AG09319 (cell line): Measurements from ENCODE around the gene RBM14.

ENCODE experiments used
- DNase-seq: peaks from one replicate; pipeline ENCODE4 v3.0.0-alpha.2; 2010; ENCODE audit warnings: low read depth; ENCODE audit errors: extremely low read depth
- TF ChIP-seq, protein P1 (sequence below): IDR thresholded peaks from 2 replicates; pipeline ENCODE4 v1.5.1; 2011; ENCODE audit warnings: low read depth, mild to moderate bottlenecking, inconsistent platforms, low read length, moderate library complexity

The RBM14 gene

DNA sequence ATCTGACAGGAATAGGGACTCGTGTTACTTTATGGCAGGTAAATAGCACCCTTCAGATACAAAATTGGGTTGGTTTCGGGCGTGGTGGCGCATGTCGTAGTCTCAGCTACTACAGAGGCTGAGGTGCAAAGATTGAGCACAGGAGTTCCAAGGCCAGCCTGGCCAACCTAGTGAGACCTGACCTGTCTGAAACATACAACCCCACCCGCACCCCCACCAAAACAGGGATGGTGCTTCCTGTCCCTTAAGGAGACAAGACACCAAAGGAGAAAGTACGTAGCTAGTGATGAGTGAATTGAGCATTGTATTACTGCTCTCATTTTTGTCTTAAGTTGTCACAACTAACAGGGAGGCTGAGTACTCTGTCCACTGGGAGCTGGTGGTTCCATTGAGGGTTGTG is 36.2 kb downstream of the RBM14 start:
- TF ChIP-seq, protein P1, sequence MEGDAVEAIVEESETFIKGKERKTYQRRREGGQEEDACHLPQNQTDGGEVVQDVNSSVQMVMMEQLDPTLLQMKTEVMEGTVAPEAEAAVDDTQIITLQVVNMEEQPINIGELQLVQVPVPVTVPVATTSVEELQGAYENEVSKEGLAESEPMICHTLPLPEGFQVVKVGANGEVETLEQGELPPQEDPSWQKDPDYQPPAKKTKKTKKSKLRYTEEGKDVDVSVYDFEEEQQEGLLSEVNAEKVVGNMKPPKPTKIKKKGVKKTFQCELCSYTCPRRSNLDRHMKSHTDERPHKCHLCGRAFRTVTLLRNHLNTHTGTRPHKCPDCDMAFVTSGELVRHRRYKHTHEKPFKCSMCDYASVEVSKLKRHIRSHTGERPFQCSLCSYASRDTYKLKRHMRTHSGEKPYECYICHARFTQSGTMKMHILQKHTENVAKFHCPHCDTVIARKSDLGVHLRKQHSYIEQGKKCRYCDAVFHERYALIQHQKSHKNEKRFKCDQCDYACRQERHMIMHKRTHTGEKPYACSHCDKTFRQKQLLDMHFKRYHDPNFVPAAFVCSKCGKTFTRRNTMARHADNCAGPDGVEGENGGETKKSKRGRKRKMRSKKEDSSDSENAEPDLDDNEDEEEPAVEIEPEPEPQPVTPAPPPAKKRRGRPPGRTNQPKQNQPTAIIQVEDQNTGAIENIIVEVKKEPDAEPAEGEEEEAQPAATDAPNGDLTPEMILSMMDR: no peak
- no peak for DNase-seq

DNA sequence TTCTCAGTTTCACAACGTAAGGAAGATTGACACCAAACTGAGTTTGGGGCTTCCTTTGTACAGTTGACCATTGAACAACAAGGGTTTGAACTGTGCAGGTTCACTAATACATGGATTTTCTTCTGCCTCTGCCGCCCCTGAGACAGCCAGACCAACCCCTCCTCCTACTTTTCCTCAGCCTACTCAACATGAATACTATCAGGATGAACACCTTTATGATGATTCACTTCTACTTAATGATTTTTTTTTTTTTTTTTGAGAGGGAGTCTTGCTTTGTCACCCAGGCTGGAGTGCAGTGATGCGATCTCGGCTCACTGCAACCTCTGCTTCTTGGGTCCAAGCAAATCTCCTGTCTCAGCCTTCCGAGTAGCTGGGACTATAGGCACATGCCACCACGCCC is 36.7 kb downstream of the RBM14 start:
- TF ChIP-seq, protein P1: no peak
- no peak for DNase-seq

DNA sequence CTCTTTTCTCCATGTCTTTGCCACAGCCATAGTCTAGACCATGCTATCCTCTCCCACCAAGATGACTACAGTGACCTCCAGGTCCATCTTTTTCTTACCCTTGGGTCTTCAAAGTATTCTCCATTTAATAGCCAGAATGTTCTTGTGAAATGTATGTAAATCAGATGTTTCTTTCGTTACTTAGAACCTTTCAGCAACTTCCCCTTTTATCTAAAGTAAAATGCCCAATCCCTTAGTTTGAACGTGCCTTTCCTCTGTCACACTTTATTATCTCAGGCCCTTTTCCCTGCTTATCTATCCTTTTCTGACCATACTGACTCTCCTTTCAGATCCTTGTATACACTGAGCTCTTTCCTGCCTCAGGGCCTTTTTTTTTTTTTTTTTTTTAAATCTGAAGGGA is 43.3 kb downstream of the RBM14 start:
- TF ChIP-seq, protein P1: no peak
- no peak for DNase-seq

DNA sequence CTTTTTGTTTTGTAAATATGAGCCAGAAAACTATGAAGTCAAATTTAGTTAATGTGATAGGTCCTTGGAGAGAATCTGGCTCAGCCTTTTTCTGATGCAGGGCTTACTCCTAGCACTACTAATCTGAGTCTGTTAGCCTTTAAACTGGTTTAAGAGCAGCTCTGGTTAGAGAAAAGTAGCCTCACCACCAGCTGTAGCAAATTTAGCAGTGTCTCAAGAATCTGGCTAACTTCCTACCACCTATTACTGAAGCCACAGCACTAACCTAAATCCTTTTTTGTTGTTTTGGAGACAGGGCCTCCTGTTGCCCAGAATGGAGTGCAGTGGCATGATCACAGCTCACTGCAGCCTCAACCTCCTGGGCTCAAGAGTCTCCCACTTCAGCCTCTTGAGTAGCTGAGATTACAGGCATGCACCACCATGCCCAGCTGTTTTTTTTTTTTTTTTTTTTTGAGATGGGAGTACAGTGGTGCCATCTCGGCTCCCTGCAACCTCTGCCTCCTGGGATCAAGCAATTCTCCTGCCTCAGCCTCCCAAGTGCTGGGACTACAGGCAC is 47.4 kb downstream of the RBM14 start:
- no peak for DNase-seq
- TF ChIP-seq, protein P1: no peak

DNA sequence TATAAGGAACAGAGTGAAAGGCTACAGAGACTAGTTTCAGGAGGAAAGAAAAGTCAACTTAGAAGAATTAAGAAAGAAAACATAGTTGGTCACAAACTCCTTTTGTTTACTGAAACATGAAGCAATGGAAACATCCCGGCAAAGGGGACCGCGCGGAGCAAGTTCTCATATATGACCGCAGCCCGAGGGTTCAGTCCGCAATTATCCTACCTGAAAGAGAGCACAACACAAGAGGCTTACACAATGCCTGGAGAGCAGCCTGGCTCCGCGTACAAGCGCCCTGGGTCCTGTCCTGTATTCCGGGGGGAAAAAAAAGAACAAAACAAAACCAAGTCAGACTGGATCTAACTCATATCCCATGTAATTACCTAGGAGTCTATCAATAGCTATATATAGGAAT is 48.9 kb downstream of the RBM14 start:
- TF ChIP-seq, protein P1: no peak
- no peak for DNase-seq

DNA sequence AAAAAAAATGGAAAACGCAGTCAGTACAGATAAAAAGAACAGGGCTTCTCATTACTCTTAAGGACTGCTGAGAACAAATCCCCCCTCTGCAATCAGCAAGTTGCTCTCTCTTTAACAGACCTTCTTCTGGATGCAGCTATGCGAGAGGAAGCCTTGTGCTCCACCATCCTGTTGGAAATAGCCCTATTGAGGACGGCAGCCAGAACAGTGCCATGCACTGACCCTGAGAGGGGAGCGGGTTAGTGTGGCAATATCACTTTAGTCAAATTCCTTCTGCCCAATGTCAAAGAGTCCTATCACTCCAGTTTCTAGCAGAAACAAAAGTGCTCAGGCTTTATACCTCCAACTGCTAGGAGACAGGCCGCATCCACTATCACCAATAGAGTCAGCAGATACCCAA is 54.4 kb downstream of the RBM14 start:
- no peak for DNase-seq
- TF ChIP-seq, protein P1: no peak

DNA sequence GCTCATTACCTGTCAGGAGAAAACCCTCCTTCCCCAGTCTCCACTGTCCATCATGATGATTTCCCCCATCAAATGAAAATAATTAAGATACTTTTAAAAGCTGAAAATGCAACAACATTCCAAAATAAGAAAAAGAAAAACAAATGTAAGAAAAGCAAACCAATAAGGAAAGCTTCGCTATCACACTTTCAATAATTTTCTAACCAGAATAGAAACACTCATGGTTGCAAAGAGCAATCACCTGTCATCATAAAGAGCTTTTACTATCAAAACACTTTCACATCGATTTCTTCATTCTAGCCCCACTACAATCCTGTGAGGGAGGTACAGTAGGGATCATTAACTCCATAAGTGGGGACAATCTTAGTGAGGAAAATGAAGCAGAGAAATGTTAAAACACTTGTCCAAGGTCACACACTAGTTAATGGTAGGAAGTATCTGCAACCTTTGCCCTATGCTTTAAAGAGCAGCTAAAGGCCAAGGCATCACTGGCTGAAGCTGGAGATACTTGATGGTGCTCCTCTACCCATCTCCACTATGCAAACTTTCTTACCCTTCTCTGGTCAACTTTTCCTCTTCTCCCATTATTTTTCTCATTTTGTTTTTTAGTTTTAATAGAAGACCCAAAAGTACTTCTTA is 58.7 kb downstream of the RBM14 start:
- TF ChIP-seq, protein P1: no peak
- DNase-seq: no peak
